Neutrophil (primary cell): ENCODE data around the gene KRTAP26-1.

Experiments
- H3K27ac ChIP-seq: fragments of 200-600 bp; sonication (generic); 2 replicates; pipeline ENCODE4 v1.5.1; 2016; ENCODE audit warnings: mild to moderate bottlenecking, moderate library complexity
- H3K27me3 ChIP-seq: fragments of 200-600 bp; sonication (generic); 2 replicates; pipeline ENCODE4 v1.6.0; 2016; ENCODE audit warnings: mild to moderate bottlenecking
- H3K36me3 ChIP-seq: fragments of 200-600 bp; sonication (generic); 2 replicates; pipeline ENCODE4 v1.5.1; 2017
- H3K4me1 ChIP-seq, 2 experiments: fragments of 200-600 bp in 1 of 2; sonication (generic) in 1 of 2; 1 replicate in 1 of 2; 2 replicates in 1 of 2; pipeline versions ENCODE4 v1.5.1 to v1.6.1; 2013 to 2016; ENCODE audit warnings: low read depth in 1 of 2, low read length in 1 of 2, mild to moderate bottlenecking in 1 of 2, moderate library complexity in 1 of 2; ENCODE audit not compliant: control insufficient read depth in 1 of 2, insufficient read depth in 1 of 2
- H3K4me3 ChIP-seq, 2 experiments: fragments of 200-600 bp in 1 of 2; sonication (generic) in 1 of 2; 1 replicate in 1 of 2; 2 replicates in 1 of 2; pipeline ENCODE4 v1.5.1; 2013 to 2016; ENCODE audit warnings: low read depth in 1 of 2, low read length in 1 of 2, mild to moderate bottlenecking in 1 of 2, moderate library complexity in 1 of 2
- H3K9me3 ChIP-seq: fragments of 200-600 bp; sonication (generic); 2 replicates; pipeline ENCODE4 v1.5.1; 2016
- CTCF ChIP-seq: fragments of 200-600 bp; sonication (generic); IDR thresholded peaks from 2 replicates; pipeline ENCODE4 v1.5.1; 2016; ENCODE audit warnings: antibody characterized with exemption

Gene KRTAP26-1

DNA sequence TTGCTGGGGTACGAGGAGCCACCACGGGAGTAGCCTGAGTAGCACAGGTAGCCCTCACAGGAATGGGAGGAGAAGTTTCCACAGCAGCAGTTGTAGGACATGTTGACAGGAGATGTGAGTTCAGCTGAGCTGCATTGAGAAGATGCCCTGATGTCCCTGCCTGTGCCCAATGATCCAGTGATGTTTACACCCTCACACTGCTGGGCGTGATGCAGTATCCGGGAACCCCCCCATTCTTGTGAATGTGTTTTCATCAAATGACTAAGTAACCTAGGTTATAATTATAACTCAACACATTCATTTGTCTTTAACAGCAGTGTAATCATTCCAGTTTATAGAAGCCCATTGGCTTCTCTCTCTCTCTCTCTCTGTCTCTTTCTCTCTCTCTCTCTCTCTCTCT lies 28.4 kb upstream of the KRTAP26-1 start, which contains the start of gene KRTAP23-1:
KRTAP23-1 (minus strand) TSS at position 101 of the 400 bp plus-strand sequence; CDS start at position 101, 0 bp downstream.
- Histone ChIP-seq H3K4me3 (no peak within 1 kb of the TSS), H3K27me3 (no peaks in the 10 kb centered on the region), H3K4me1 (no peaks in the 10 kb centered on the region), H3K36me3 (no peaks in the 10 kb centered on the region), H3K27ac (no peak within 1 kb of the TSS), H3K9me3 (no peaks in the 10 kb centered on the region)
- no peak for TF ChIP-seq CTCF

GRCh38 chr21:30345014-30345413 lies 24.9 kb upstream of the KRTAP26-1 start:
- Histone ChIP-seq H3K4me3 (no peak overlapping the region), H3K27ac (no peak overlapping the region), H3K4me1 (no peaks in the 10 kb centered on the region), H3K36me3 (no peaks in the 10 kb centered on the region), H3K9me3 (no peaks in the 10 kb centered on the region), H3K27me3 (no peaks in the 10 kb centered on the region)
- TF ChIP-seq CTCF, result no peak

GRCh38 chr21:30340714-30341573 lies 20.8 kb upstream of the KRTAP26-1 start:
- H3K36me3 ChIP-seq, result no peaks in the 10 kb centered on the region
- TF ChIP-seq CTCF, result no peak
- H3K4me3 ChIP-seq, result no peak overlapping the region
- no peaks in the 10 kb centered on the region for H3K9me3 ChIP-seq
- no peak overlapping the region for H3K27ac ChIP-seq
- no peaks in the 10 kb centered on the region for H3K27me3 ChIP-seq
- no peaks in the 10 kb centered on the region for H3K4me1 ChIP-seq

DNA sequence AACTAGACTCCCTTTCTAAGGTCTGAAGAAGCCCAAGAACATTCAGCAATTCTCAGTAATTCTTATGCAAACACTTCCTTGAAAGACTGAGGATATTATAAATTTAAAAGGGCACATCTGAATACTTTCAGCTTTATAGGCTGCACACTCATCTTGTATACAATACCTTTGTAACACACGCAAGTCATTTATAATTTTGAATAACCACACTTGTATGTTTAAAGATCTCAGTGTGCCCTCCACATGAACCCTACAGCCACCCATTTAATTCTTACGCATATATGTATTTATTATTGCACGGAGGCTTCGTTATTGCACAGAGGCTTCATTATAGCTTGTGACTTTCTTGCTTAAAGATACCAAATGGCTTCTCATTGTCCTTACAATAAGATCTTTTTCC lies 18.6 kb upstream of the KRTAP26-1 start:
- Histone ChIP-seq H3K27ac (no peak overlapping the region), H3K9me3 (no peaks in the 10 kb centered on the region), H3K4me3 (no peak overlapping the region), H3K27me3 (no peaks in the 10 kb centered on the region), H3K36me3 (no peaks in the 10 kb centered on the region), H3K4me1 (no peaks in the 10 kb centered on the region)
- no peak for TF ChIP-seq CTCF

GRCh38 chr21:30337772-30338171 lies 17.7 kb upstream of the KRTAP26-1 start:
- Histone ChIP-seq H3K27me3 (no peaks in the 10 kb centered on the region), H3K27ac (no peak overlapping the region), H3K36me3 (no peaks in the 10 kb centered on the region), H3K4me1 (no peaks in the 10 kb centered on the region), H3K4me3 (no peak overlapping the region), H3K9me3 (no peaks in the 10 kb centered on the region)
- TF ChIP-seq CTCF, result no peak
